ENCODE measurements around the gene HSF5.
"Not testable (repeated sequence)": the region's sequence is repeated elsewhere in the genome, so short reads cannot be mapped to it uniquely, and the experiment has no call there.

HSF5 gene

GRCh38 chr17:58488428-58488890 is 251 bp upstream of the HSF5 start:
- no peak for DNase-seq (ENCODE audit: low read depth in 3 of 3, low spot score in 1 of 3)

GRCh38 chr17:58484600-58484999 is 3.6 kb downstream of the HSF5 start:
- no peak for DNase-seq (ENCODE audit: low read depth in 3 of 3, low spot score in 1 of 3)

- DNase-seq (ENCODE audit: low read depth in 3 of 3, low spot score in 1 of 3), result not testable (repeated sequence)
These were observed 6.4 kb downstream of the HSF5 start for GRCh38 chr17:58481798-58482197.

- no peak for DNase-seq (ENCODE audit: low read depth in 3 of 3, low spot score in 1 of 3)
These were observed 8.1 kb downstream of the HSF5 start for GRCh38 chr17:58480090-58480489.

GRCh38 chr17:58476812-58477211 is 11.4 kb downstream of the HSF5 start:
- no peak for DNase-seq (ENCODE audit: low read depth in 3 of 3, low spot score in 1 of 3)

- no peak for DNase-seq (ENCODE audit: low read depth in 3 of 3, low spot score in 1 of 3)
These were observed 12.2 kb downstream of the HSF5 start for GRCh38 chr17:58475985-58476384.

- no peak for DNase-seq (ENCODE audit: low read depth in 3 of 3, low spot score in 1 of 3)
These were observed 17.9 kb downstream of the HSF5 start for GRCh38 chr17:58470356-58470755.

GRCh38 chr17:58468944-58469343 is 19.3 kb downstream of the HSF5 start:
- DNase-seq (ENCODE audit: low read depth in 3 of 3, low spot score in 1 of 3), result no peak

GRCh38 chr17:58455491-58455890 is 32.7 kb downstream of the HSF5 start:
- DNase-seq (ENCODE audit: low read depth in 3 of 3, low spot score in 1 of 3), result no peak

GRCh38 chr17:58452738-58453137 is 35.5 kb downstream of the HSF5 start:
- DNase-seq (ENCODE audit: low read depth in 3 of 3, low spot score in 1 of 3), result no peak

GRCh38 chr17:58447039-58447975 is 40.9 kb downstream of the HSF5 start:
- DNase-seq (ENCODE audit: low read depth in 3 of 3, low spot score in 1 of 3), result peak in 2 of 3 donors; percentile 17 to 26

- no peak for DNase-seq (ENCODE audit: low read depth in 3 of 3, low spot score in 1 of 3)
These were observed 42.1 kb downstream of the HSF5 start for GRCh38 chr17:58446086-58446485.

GRCh38 chr17:58436805-58437239 is 51.4 kb downstream of the HSF5 start:
- DNase-seq (ENCODE audit: low read depth in 3 of 3, low spot score in 1 of 3), result no peak

GRCh38 chr17:58436245-58436644 is 52.0 kb downstream of the HSF5 start:
- no peak for DNase-seq (ENCODE audit: low read depth in 3 of 3, low spot score in 1 of 3)

- no peak for DNase-seq (ENCODE audit: low read depth in 3 of 3, low spot score in 1 of 3)
These were observed 55.2 kb downstream of the HSF5 start for GRCh38 chr17:58432806-58433573.

- DNase-seq (ENCODE audit: low read depth in 3 of 3, low spot score in 1 of 3), result no peak
These were observed 60.4 kb downstream of the HSF5 start for GRCh38 chr17:58427807-58428206.

- DNase-seq (ENCODE audit: low read depth in 3 of 3, low spot score in 1 of 3), result no peak
These were observed 66.5 kb downstream of the HSF5 start for GRCh38 chr17:58421711-58422110.

- DNase-seq (ENCODE audit: low read depth in 3 of 3, low spot score in 1 of 3), result no peak
These were observed 67.4 kb downstream of the HSF5 start for GRCh38 chr17:58420827-58421226.

GRCh38 chr17:58417300-58418092 is 70.7 kb downstream of the HSF5 start, which contains the start of gene RNF43:
RNF43 (minus strand) TSS chr17:58417534; CDS start chr17:58415577, 1,957 bp downstream.
- DNase-seq (ENCODE audit: low read depth in 3 of 3, low spot score in 1 of 3), result peak; percentile 60 to 78 (median 73)

GRCh38 chr17:58416937-58417299 is 71.3 kb downstream of the HSF5 start:
- no peak for DNase-seq (ENCODE audit: low read depth in 3 of 3, low spot score in 1 of 3)

- DNase-seq (ENCODE audit: low read depth in 3 of 3, low spot score in 1 of 3), result no peak
These were observed 71.8 kb downstream of the HSF5 start for GRCh38 chr17:58416396-58416795.

All from stimulated activated CD4-positive, alpha-beta T cell treated with anti-CD3 and anti-CD28 coated beads, TNF-alpha, amount 100 ng/mL, for 1 hour (primary cell).